H1 (cell line): ENCODE results near the gene TSC22D1. TPM values are rescaled to one million over a fixed set of nuclear protein-coding genes. Genes with fewer than 3 reads are reported as not detected.

Experiments
- BACH1 ChIP-seq: IDR thresholded peaks from 2 replicates; pipeline ENCODE4 v1.6.1; 2012; ENCODE audit warnings: low read length, improper control_type of control experiment
- FOSL1 ChIP-seq: IDR thresholded peaks from 2 replicates; pipeline ENCODE4 v1.6.1; 2011; ENCODE audit warnings: mild to moderate bottlenecking, low read depth, low read length, moderate library complexity; ENCODE audit not compliant: insufficient read depth
- NANOG ChIP-seq: IDR thresholded peaks from 2 replicates; pipeline ENCODE4 v1.6.1; 2011; ENCODE audit warnings: low read length, low read depth, mild to moderate bottlenecking, inconsistent platforms; ENCODE audit not compliant: insufficient read depth, poor library complexity, severe bottlenecking
- SIN3A ChIP-seq, 2 experiments: IDR thresholded peaks in 1 of 2; conservative IDR thresholded peaks in 1 of 2; 2 replicates each; pipeline ENCODE4 v1.6.1; 2011 to 2012; ENCODE audit warnings: low read length in 2 of 2, improper control_type of control experiment in 1 of 2, low read depth in 1 of 2, mild to moderate bottlenecking in 1 of 2
- polyA plus RNA-seq, 7 experiments: library from polyadenylated mRNA; depleted of rRNA in 3 of 7; stranded (reverse) in 5 of 7; unstranded in 2 of 7; fragments of >200 nt in 5 of 7; fragments of 200-250 nt in 2 of 7; gene quantifications; 1 replicate in 5 of 7; 2 replicates in 1 of 7; 4 replicates in 1 of 7; pipeline versions ENCODE4 v1.2.1 to v1.2.3, GENCODE V29; 2011 to 2013; ENCODE audit warnings: missing spikeins in 2 of 7, mixed read lengths in 2 of 7
- total RNA-seq: library from RNA; stranded (reverse); fragmentation: NEBNext Ultra II Directional; extraction: Animal tissue kit (Norgen Biotek cat#: 25700); gene quantifications from 2 replicates; pipeline ENCODE4 v1.2.1, GENCODE V29; 2021

Gene TSC22D1
- total and polyA plus RNA-seq, 2 of the 8 experiments (the other 6 are each of a cell fraction or from before 2014, with no cell fraction given): 52.6 to 80.9 TPM

DNA sequence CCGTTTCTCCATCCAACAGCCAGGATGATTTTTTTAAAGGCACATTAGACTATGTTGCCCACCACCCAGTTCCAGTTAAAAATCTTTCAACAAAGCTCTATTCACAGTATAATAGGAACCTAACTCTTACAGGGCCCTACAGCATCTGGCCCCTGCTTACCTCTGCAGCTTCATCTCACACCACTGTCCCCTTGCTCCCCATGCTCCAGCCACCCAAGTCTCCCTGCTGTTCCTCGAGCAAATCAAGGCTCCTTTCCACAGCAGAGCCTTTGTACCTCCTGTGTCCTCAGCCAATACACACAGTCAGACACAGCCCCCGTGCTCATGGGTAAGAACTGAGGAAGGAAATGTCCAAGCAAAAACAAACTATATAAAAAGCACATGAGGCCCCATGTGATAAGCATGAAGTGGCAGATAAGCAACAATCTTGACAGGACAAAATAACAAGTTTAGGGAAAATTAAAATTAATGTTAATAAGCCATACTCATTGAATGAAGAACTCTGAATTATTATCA, 67.5 kb downstream of the TSC22D1 start (continued):
- no peak for TF ChIP-seq FOSL1
- no peak for TF ChIP-seq SIN3A (conservative IDR thresholded peaks at IDR 0.05 in 1 of 2, IDR thresholded peaks at IDR 0.05 in 1 of 2; ENCODE audit: low read depth in 1 of 2, low read length in 2 of 2)
- no peak for TF ChIP-seq NANOG
- no peak for TF ChIP-seq BACH1
